HG03066 (cell line): ENCODE measurements around the gene C2orf42.
"Not testable (repeated sequence)": the region's sequence is repeated elsewhere in the genome, so short reads cannot be mapped to it uniquely, and the experiment has no call there.

ENCODE experiments used
- ATAC-seq: cut with Tn5 transposase; IDR thresholded peaks from one replicate; pipeline ENCODE4 v1.9.1; 2021; ENCODE audit warnings: low read depth; ENCODE audit not compliant: unreplicated experiment

C2orf42 gene

GRCh38 chr2:70111752-70112591 is 78.8 kb downstream of the C2orf42 start:
- no peak for ATAC-seq

GRCh38 chr2:70110397-70110796 is 80.4 kb downstream of the C2orf42 start:
- not testable (repeated sequence) for ATAC-seq

DNA sequence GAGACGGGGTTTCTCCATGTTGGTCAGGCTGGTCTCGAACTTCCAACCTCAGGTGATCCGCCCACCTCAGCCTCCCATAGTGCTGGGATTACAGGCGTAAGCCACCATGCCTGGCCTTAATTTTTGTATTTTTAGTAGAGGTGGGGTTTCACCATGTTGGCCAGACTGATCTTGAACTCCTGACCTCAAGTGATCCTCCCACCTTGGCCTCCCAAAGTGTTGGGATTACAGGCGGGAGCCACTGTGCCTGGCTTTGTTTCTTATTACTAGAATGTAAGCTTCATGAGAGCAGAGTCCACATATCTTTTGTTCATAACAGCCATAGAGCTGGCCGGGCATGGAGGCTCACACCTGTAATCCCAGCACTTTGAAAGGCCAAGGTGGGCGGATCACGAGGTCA is 84.7 kb downstream of the C2orf42 start:
- not testable (repeated sequence) for ATAC-seq

DNA sequence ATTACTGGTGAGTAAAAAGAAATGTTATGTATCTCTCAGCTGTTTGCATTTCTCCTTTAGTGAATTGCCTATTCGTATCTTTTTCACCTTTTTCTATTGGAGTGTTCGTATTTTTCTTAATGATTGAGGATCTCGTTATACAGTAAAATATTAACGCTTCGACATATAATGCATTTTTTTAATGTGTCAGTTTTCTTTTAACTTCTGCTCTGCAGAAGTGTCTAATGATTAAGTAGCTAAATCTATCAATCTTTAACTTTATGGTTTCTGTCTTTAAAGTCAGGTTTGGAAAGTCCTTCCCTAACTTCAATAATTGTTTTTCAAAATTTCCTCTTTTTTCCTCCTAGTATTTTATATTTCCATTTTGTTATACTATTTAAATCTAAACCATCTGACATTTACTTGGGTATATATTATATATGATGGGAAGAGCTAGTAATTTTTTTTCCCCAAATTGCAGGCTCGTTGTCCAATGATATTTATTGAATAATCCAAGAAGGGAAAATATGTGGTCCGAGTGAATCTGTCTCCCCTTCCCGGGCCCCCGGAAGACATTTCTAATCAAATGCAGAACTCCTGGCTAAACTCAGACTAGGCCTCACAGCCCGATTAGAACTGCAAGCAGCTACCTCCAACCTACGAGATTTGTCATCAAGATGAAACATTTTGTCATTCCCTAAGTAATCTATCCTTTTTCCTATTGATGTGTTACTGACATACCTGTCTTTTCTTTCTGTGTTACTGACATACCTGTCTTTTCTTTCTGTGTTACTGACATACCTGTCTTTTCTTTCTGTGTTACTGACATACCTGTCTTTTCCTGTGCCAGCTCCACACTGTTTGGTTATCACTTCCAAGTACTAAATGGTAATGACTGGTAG is 86.3 kb downstream of the C2orf42 start:
- ATAC-seq, result no peak

- no peak for ATAC-seq
Measured at GRCh38 chr2:70103531-70104061, 87.2 kb downstream of the C2orf42 start.

DNA sequence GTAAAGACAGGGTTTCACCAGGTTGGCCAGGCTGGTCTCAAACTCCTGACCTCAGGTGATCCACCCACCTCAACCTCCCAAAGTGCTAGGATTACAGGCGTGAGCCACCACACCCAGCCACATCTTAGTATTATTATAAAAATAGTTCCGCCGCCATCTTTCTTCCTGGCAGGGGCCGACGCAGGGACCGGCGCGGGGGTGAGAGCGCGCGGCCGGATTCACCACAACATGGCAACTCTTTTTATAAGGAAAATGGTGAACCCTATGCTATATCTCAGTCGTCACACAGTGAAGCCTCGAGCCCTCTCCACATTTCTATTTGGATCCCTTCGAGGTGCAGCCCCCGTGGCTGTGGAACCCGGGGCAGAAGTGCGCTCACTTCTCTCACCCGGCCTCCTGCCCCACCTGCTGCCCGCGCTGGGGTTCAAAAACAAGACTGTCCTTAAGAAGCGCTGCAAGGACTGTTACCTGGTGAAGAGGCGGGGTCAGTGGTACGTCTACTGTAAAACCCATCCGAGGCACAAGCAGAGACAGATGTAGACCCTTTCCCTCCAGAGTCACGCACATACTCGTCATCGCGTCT is 88.4 kb downstream of the C2orf42 start:
- not testable (repeated sequence) for ATAC-seq

DNA sequence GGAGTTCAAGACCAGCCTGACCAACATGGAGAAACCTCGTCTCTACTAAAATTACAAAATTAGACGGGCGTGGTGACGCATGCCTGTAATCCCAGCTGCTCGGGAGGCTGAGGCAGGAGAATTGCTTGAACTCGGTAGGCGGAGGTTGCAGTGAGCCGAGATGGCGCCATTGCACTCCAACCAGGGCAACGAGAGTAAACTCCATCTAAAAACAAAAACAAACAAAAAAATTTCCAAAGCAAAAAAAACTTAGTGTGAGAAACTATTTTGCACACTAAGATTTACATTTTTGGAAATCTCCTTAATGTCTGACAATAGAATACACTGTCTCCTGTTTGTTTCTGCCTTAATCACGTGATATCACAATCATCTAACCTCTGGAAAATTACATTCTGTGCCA is 89.1 kb downstream of the C2orf42 start:
- not testable (repeated sequence) for ATAC-seq

GRCh38 chr2:70101174-70101573 is 89.6 kb downstream of the C2orf42 start:
- ATAC-seq, result no peak
